AG10803 (cell line): ENCODE results near the gene SIRT3.

Source experiments
- DNase-seq: peaks from one replicate; pipeline ENCODE4 v3.0.0; 2010; ENCODE audit warnings: low read depth
- H3K4me3 ChIP-seq: 2 replicates; pipeline ENCODE4 v1.5.1; 2011; ENCODE audit warnings: mild to moderate bottlenecking, low read length, control low read depth
- CTCF ChIP-seq: conservative IDR thresholded peaks from 2 replicates; pipeline ENCODE4 v1.5.1; 2011; ENCODE audit warnings: mild to moderate bottlenecking, low read length, control low read depth, inconsistent platforms

SIRT3 gene

GRCh38 chr11:212150-213100 is 23.7 kb downstream of the SIRT3 start:
- no peak overlapping the region for H3K4me3 ChIP-seq
- no peak for TF ChIP-seq CTCF
- no peak for DNase-seq

GRCh38 chr11:211741-212140 is 24.4 kb downstream of the SIRT3 start:
- DNase-seq = no peak
- no peak for TF ChIP-seq CTCF
- H3K4me3 ChIP-seq = no peak overlapping the region

GRCh38 chr11:211295-211694 is 24.8 kb downstream of the SIRT3 start:
- no peak for TF ChIP-seq CTCF
- DNase-seq = no peak
- H3K4me3 ChIP-seq = peak overlapping the region; percentile 99

- no peak for TF ChIP-seq CTCF
- H3K4me3 ChIP-seq = peak overlapping the region; percentile 99
- no peak for DNase-seq
Observed at GRCh38 chr11:210803-211180, 25.4 kb downstream of the SIRT3 start.

- H3K4me3 ChIP-seq = peak overlapping the region; percentile 99
- DNase-seq = peak; percentile 87
- no peak for TF ChIP-seq CTCF
Observed at GRCh38 chr11:210122-210802, 25.9 kb downstream of the SIRT3 start.

- DNase-seq = peak; percentile 31
- TF ChIP-seq CTCF = no peak
- H3K4me3 ChIP-seq = peak overlapping the region; percentile 99
Observed at GRCh38 chr11:209275-210121, 26.6 kb downstream of the SIRT3 start.
